Upper lobe of left lung (tissue), 6 donors: ENCODE results near the gene STK17B. TPM values are rescaled to one million over a fixed set of nuclear protein-coding genes. Genes with fewer than 3 reads are reported as not detected.

Source experiments
- ATAC-seq, 2 donors: fragments of 200-7000 bp; cut with Tn5 transposase; one replicate each; pipeline ENCODE4 v1.9.1; 2022; ENCODE audit warnings: mild to moderate bottlenecking in 2 of 2, moderate library complexity in 2 of 2; ENCODE audit not compliant: low FRiP score in 2 of 2
- DNase-seq, 2 donors: peaks; one replicate each; pipeline ENCODE4 v3.0.0-alpha.2; 2019 to 2020
- H3K27ac ChIP-seq, 4 donors: fragments of 200-600 bp; sonication (generic); one replicate each; pipeline ENCODE4 v1.5.1; 2016 to 2019
- H3K27me3 ChIP-seq, 4 donors: fragments of 200-600 bp; sonication (generic); one replicate each; pipeline ENCODE4 v1.5.1; 2017 to 2019
- H3K36me3 ChIP-seq, 4 donors: fragments of 200-600 bp; sonication (generic); one replicate each; pipeline ENCODE4 v1.5.1; 2016 to 2019
- H3K4me1 ChIP-seq, 4 donors: fragments of 200-600 bp; sonication (generic); one replicate each; pipeline ENCODE4 v1.5.1; 2018 to 2019
- H3K4me3 ChIP-seq, 4 donors: fragments of 200-600 bp; sonication (generic); one replicate each; pipeline ENCODE4 v1.5.1; 2017 to 2019; ENCODE audit warnings: mild to moderate bottlenecking in 2 of 4, moderate library complexity in 1 of 4
- H3K9me3 ChIP-seq, 4 donors: fragments of 200-600 bp; sonication (generic); one replicate each; pipeline ENCODE4 v1.5.1; 2018 to 2019
- EP300 ChIP-seq, 4 donors: sonication (generic); formaldehyde crosslinking; IDR thresholded peaks; one replicate each; pipeline ENCODE4 v1.5.1; 2017; ENCODE audit warnings: antibody characterized with exemption in 4 of 4, control low read depth in 2 of 4
- POLR2A ChIP-seq, 4 donors: fragments of 450-650 bp; IDR thresholded peaks; one replicate each; pipeline ENCODE4 v1.5.1; 2016 to 2017; ENCODE audit warnings: antibody characterized with exemption in 4 of 4, mild to moderate bottlenecking in 2 of 4
- POLR2AphosphoS5 ChIP-seq, 2 donors: sonication (generic); formaldehyde crosslinking; IDR thresholded peaks; one replicate each; pipeline ENCODE4 v1.5.1; 2017; ENCODE audit warnings: antibody characterized with exemption in 2 of 2
- WGBS, 2 donors: methylation state at CpG; one replicate each; pipeline ENCODE4 v1.1.5; 2017 to 2018; 5-methylcytosine and 5-hydroxymethylcytosine counted together
- total RNA-seq, 6 donors: library from RNA; depleted of rRNA in 4 of 6; stranded (reverse); fragments of >200 nt in 4 of 6; gene quantifications; one replicate each; pipeline versions ENCODE4 v1.1.0 to v1.2.1, GENCODE V29; 2016 to 2021
- TF ChIP-seq, protein P1 (sequence below), 6 experiments: fragments of 450-650 bp in 4 of 6; fragments of 200-600 bp in 2 of 6; sonication (generic) in 2 of 6; IDR thresholded peaks; one replicate each; pipeline ENCODE4 v1.5.1; 2016 to 2019; ENCODE audit warnings: antibody characterized with exemption in 6 of 6
- donor health status: DM: no; HTN: no; CAD: no; lungs with moderate emphysema.
- donor health status: DM: no; HTN: yes; CAD: no; lungs with severe emphysema.

The STK17B gene
- total RNA-seq, 6 donors from 2014 or later = 19.3 to 120 (median 53.4) TPM

DNA sequence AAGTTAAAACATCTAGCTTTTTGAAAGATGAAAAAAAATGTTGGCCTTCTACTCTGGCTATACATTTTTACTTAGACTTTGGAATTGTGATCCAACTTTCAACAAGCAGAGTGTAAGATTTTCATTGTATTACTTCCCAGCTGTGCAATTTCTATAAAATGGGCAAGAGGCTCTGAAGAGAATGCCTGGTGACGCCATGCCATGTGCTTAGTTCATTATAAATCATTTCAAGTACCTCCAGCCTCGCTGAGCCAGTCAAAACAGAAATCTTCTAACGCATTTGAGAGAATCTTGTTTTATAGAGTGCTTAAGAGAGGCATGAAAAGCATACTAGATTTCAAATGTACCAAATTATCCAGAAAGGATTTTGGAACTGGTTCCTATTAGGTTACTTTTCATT, 10.1 kb upstream of the STK17B start:
- ATAC-seq = no peak

DNA sequence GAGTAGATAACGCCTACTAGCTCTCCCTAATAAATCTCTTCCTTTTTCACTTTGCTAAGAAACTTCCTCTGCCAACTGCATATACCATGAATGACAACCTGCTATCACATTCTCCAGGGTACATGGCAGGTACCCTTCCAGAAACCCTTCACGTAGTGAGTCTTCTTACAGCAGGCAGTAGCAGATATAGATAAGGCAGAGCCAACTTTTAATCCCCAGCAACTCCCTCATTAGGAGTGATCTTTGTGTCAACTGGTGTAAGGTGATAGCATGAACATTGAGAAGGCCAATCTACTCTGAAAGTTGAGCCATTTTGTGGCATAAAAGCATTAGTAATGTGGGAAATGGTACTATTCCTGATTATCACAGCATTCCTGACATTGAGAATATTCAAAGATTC, 5.7 kb upstream of the STK17B start:
- TF ChIP-seq POLR2A (IDR thresholded peaks at IDR 0.05) (no peak), POLR2AphosphoS5 (IDR thresholded peaks at IDR 0.05) (no peak), EP300 (IDR thresholded peaks at IDR 0.05) (no peak)
- TF ChIP-seq, protein P1, sequence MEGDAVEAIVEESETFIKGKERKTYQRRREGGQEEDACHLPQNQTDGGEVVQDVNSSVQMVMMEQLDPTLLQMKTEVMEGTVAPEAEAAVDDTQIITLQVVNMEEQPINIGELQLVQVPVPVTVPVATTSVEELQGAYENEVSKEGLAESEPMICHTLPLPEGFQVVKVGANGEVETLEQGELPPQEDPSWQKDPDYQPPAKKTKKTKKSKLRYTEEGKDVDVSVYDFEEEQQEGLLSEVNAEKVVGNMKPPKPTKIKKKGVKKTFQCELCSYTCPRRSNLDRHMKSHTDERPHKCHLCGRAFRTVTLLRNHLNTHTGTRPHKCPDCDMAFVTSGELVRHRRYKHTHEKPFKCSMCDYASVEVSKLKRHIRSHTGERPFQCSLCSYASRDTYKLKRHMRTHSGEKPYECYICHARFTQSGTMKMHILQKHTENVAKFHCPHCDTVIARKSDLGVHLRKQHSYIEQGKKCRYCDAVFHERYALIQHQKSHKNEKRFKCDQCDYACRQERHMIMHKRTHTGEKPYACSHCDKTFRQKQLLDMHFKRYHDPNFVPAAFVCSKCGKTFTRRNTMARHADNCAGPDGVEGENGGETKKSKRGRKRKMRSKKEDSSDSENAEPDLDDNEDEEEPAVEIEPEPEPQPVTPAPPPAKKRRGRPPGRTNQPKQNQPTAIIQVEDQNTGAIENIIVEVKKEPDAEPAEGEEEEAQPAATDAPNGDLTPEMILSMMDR (IDR thresholded peaks at IDR 0.05) = no peak
- no peak overlapping the region for H3K4me3 ChIP-seq
- H3K27ac ChIP-seq = peak overlapping the region in 3 of 4 donors; percentile 10 to 33 (median 28)
- no peak for ATAC-seq
- peaks cover 2 to 6% (median 4%) of the 10 kb centered on the region in 4 donors for H3K4me1 ChIP-seq
- WGBS, 2 donors = 77 to 81% methylated on average over 2 of the region's 2 CpGs
- H3K9me3 ChIP-seq = no peaks in the 10 kb centered on the region
- no peaks in the 10 kb centered on the region for H3K36me3 ChIP-seq
- no peaks in the 10 kb centered on the region for H3K27me3 ChIP-seq
- no peak for DNase-seq

More for the DNA sequence above, 10.1 kb upstream of the STK17B start:
- no peaks in the 10 kb centered on the region for H3K27me3 ChIP-seq
- no peak overlapping the region for H3K27ac ChIP-seq
- WGBS, 2 donors = 77 to 88% methylated on average over 3 of the region's 3 CpGs
- no peaks in the 10 kb centered on the region for H3K9me3 ChIP-seq
- H3K4me1 ChIP-seq = peaks cover 0 to 7% (median 3%) of the 10 kb centered on the region in 4 donors
- DNase-seq = no peak
- no peak overlapping the region for H3K4me3 ChIP-seq
- TF ChIP-seq POLR2A (IDR thresholded peaks at IDR 0.05) (no peak), EP300 (IDR thresholded peaks at IDR 0.05) (no peak), POLR2AphosphoS5 (IDR thresholded peaks at IDR 0.05) (no peak)
- TF ChIP-seq, protein P1 (IDR thresholded peaks at IDR 0.05) = no peak
- H3K36me3 ChIP-seq = no peaks in the 10 kb centered on the region

DNA sequence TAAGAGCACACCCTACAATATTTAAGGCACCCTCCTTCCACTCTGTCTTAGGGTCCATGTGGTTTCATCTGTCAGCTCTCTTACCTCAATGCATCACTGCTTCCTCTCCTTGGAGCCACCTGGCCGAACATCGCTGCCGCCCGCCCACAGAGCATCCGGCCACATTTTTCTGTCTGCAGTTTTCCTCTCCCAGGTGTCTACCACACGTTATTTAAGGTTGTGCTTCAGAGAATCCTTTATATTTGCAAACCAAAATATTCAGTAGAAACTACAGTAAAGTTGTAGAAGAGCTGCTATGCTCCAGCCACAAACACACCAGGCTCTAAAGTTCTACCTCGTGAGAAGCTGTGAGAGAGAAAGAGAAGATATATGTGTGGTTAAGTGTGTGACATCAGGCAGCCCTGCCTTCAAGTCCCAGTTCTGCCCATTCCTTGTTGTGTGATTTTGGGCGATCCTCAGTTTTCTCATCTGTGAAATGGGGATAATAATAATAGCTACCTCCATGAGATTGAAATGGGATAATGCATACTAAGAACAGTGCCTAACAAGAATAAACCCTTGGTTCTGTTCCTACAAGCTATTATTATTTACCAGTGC, 4.9 kb upstream of the STK17B start:
- Histone ChIP-seq H3K27ac (peak overlapping the region in 2 of 4 donors; percentile 28 to 33), H3K36me3 (no peaks in the 10 kb centered on the region), H3K4me3 (no peak overlapping the region), H3K9me3 (no peaks in the 10 kb centered on the region), H3K27me3 (no peaks in the 10 kb centered on the region), H3K4me1 (peaks cover 0 to 8% (median 5%) of the 10 kb centered on the region in 4 donors)
- DNase-seq (peak; percentile 39 to 80), ATAC-seq (no peak)
- TF ChIP-seq EP300 (IDR thresholded peaks at IDR 0.05) (no peak), POLR2A (IDR thresholded peaks at IDR 0.05) (peak in 1 of 4 donors; percentile 36)
- WGBS, 2 donors = 64 to 68% methylated on average over 8 of the region's 8 CpGs

DNA sequence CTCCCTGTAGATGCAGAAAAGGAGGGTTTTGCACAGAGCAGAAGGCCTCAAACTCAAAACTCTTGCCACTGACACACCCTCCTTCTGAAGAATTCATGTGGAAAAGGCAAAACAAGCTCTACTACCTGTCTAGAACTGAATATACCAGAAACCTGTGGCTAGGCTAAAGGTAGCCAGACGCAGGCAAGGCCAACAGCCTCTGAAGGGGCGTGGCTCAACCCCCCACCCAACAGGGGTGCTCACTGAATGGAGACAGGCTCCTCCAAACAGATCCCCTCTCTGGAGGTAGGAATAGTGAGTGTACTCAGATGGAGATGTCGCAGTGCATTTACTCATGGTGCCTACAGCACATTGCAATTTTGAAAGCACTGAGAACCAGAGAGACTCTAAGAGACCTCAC, 3.0 kb upstream of the STK17B start:
- WGBS, 2 donors = 82 to 100% methylated on average over 3 of the region's 3 CpGs
- Histone ChIP-seq H3K27ac (no peak overlapping the region), H3K4me3 (no peak overlapping the region), H3K9me3 (no peaks in the 10 kb centered on the region), H3K4me1 (peaks cover 3 to 8% (median 5%) of the 10 kb centered on the region in 4 donors), H3K27me3 (no peaks in the 10 kb centered on the region), H3K36me3 (no peaks in the 10 kb centered on the region)
- TF ChIP-seq, protein P1 (IDR thresholded peaks at IDR 0.05) = no peak
- TF ChIP-seq POLR2A (IDR thresholded peaks at IDR 0.05) (no peak), POLR2AphosphoS5 (IDR thresholded peaks at IDR 0.05) (no peak), EP300 (IDR thresholded peaks at IDR 0.05) (no peak)
- DNase-seq (no peak), ATAC-seq (no peak)

DNA sequence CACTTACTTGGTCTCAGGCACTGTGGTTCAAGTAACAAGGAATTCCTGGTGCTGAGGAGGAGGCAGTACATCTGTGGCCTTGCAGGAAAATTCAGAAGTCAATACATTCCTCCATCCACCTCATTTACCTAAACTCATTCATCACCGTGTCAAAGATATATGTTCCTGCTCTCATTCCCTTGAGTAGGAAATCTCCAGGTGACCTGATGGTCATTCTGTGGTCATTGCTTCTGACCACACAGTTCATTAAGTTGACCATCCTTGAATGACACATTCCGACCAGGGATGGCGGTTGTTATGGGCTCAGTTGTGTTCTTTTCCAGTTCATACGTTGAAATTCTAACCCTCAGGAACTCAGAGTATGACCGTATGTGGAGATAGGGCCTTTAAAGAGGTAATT, 2.1 kb upstream of the STK17B start:
- no peak for TF ChIP-seq EP300 (IDR thresholded peaks at IDR 0.05)
- no peak for TF ChIP-seq POLR2A (IDR thresholded peaks at IDR 0.05)
- no peak for TF ChIP-seq POLR2AphosphoS5 (IDR thresholded peaks at IDR 0.05)
- TF ChIP-seq, protein P1 (IDR thresholded peaks at IDR 0.05) = no peak
- ATAC-seq (no peak), DNase-seq (no peak)
- Histone ChIP-seq H3K36me3 (no peaks in the 10 kb centered on the region), H3K27me3 (no peaks in the 10 kb centered on the region), H3K4me3 (no peak overlapping the region), H3K27ac (peak overlapping the region in 2 of 4 donors; percentile 6 to 80), H3K4me1 (peaks cover 3 to 8% (median 5%) of the 10 kb centered on the region in 4 donors), H3K9me3 (no peaks in the 10 kb centered on the region)
- 93 to 95% methylated on average over 5 of the region's 5 CpGs for WGBS, 2 donors
